Adrenal gland (tissue), 12 donors: ENCODE results near the gene RNASE8. TPM values are rescaled to one million over a fixed set of nuclear protein-coding genes. Genes with fewer than 3 reads are reported as not detected.

Source experiments
- DNase-seq, 7 donors: peaks; one replicate each; pipeline ENCODE4 v3.0.0-alpha.2; 2019 to 2020
- H3K27ac ChIP-seq, 5 donors: fragments of 200-600 bp; sonication (generic) in 4 of 5; 1 replicate in 3 of 5; 2 replicates in 2 of 5; pipeline versions ENCODE4 v1.5.1 to v1.8.0; 2016 to 2020; ENCODE audit warnings: mild to moderate bottlenecking in 1 of 5
- H3K27me3 ChIP-seq: fragments of 200-600 bp; 2 replicates; pipeline ENCODE4 v1.8.0; 2021
- H3K36me3 ChIP-seq, 2 donors: fragments of 200-600 bp; replicated peaks in 1 of 2; 1 replicate in 1 of 2; 2 replicates in 1 of 2; pipeline versions ENCODE4 v1.5.1 to v1.8.0; 2018 to 2022
- H3K4me1 ChIP-seq, 2 donors: fragments of 200-600 bp; replicated peaks in 1 of 2; 1 replicate in 1 of 2; 2 replicates in 1 of 2; pipeline versions ENCODE4 v1.5.1 to v1.8.0; 2018 to 2021
- H3K4me3 ChIP-seq, 4 donors: fragments of 200-600 bp; sonication (generic) in 3 of 4; one replicate each; pipeline ENCODE4 v1.5.1; 2016 to 2018
- H3K9me3 ChIP-seq, 3 donors: fragments of 200-600 bp; sonication (generic) in 1 of 3; replicated peaks in 1 of 3; 1 replicate in 2 of 3; 2 replicates in 1 of 3; pipeline versions ENCODE4 v1.5.1 to v1.8.0; 2016 to 2021
- CTCF ChIP-seq, 6 experiments: fragments of 450-650 bp in 4 of 6; fragments of 200-600 bp in 2 of 6; sonication (generic) in 1 of 6; IDR thresholded peaks; 1 replicate in 5 of 6; 2 replicates in 1 of 6; pipeline versions ENCODE4 v1.5.1 to v1.8.0; 2016 to 2021; ENCODE audit warnings: antibody characterized with exemption in 6 of 6, mild to moderate bottlenecking in 2 of 6, moderate library complexity in 1 of 6
- POLR2A ChIP-seq, 2 donors: fragments of 450-650 bp; IDR thresholded peaks; one replicate each; pipeline ENCODE4 v1.6.1; 2017; ENCODE audit warnings: antibody characterized with exemption in 2 of 2, mild to moderate bottlenecking in 2 of 2, moderate library complexity in 1 of 2
- WGBS, 4 donors: extraction: QIAGEN DNeasy Blood & Tissue Kit in 2 of 4; methylation state at CpG; one replicate each; pipeline versions ENCODE4 v1.1.5 to v1.1.7; 2013 to 2017; 5-methylcytosine and 5-hydroxymethylcytosine counted together
- intact Hi-C, 2 donors: fragments of 100-400 bp; cut with DNase I; formaldehyde crosslinking; loops; one replicate each; pipeline versions ENCODE4 v1.14.1 to v1.15.0; 2022 to 2023
- polyA plus RNA-seq, 3 donors: library from polyadenylated mRNA; stranded (reverse); fragments of 200-250 nt in 2 of 3; fragments of 350-450 nt in 1 of 3; fragmentation: Illumina TruSeq in 1 of 3; extraction: RNeasy Lipid Tissue Mini Kit (QIAGEN cat#74804) in 1 of 3; gene quantifications; one replicate each; pipeline ENCODE4 v1.2.3, GENCODE V29; 2013 to 2014
- total RNA-seq, 9 donors: library from RNA; depleted of rRNA in 4 of 9; stranded (reverse); fragments of >200 nt in 4 of 9; fragments of 120-200 nt in 1 of 9; fragmentation: NEBNext Ultra II Directional in 1 of 9; extraction: Animal tissue kit (Norgen Biotek cat#: 25700) in 1 of 9; gene quantifications; one replicate each; pipeline versions ENCODE4 v1.1.0 to v1.2.4, GENCODE V29; 2013 to 2023
- donor health status: healthy with polysubstance abuse.
- donor health status: Bipolar disorder and iron deficiency.
- donor health status: DM: yes; HTN: yes; CAD: no.
- donor health status: DM: no; HTN: no; CAD: no.
- donor health status: DM: no; HTN: no; CAD: no.
- donor health status: DM: yes; HTN: yes; CAD: no.

Gene RNASE8
- total and polyA plus RNA-seq, 12 donors: not detected

DNA sequence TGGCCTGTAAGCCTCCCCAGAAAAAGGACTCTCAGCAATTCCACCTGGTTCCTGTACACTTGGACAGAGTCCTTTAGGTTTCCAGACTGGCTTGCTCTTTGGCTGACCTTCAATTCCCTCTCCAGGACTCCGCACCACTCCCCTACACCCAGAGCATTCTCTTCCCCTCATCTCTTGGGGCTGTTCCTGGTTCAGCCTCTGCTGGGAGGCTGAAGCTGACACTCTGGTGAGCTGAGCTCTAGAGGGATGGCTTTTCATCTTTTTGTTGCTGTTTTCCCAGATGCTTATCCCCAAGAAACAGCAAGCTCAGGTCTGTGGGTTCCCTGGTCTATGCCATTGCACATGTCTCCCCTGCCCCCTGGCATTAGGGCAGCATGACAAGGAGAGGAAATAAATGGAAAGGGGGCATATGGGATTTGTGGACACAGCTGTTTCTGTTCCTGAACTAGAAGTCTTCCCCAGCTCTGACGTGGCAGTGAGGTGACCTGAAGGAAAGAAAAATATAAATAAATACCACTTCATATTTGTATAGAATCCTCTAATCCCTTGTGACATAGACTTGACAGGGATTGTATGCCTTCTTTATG is 14.1 kb upstream of the RNASE8 start:
- intact Hi-C loops: no loop called here
- no peak for DNase-seq
- Histone ChIP-seq H3K4me1 (peaks cover 42 to 67% of the 10 kb centered on the region in 2 donors), H3K9me3 (no peaks in the 10 kb centered on the region), H3K27me3 (no peaks in the 10 kb centered on the region), H3K4me3 (no peak overlapping the region), H3K36me3 (no peaks in the 10 kb centered on the region), H3K27ac (peak overlapping the region in 4 of 5 donors; percentile 31 to 76 (median 70))
- 23 to 46% (median 41%) methylated on average over 2 of the region's 2 CpGs for WGBS, 4 donors
- TF ChIP-seq POLR2A (IDR thresholded peaks at IDR 0.05): no peak
- TF ChIP-seq CTCF (IDR thresholded peaks at IDR 0.05): no peak

DNA sequence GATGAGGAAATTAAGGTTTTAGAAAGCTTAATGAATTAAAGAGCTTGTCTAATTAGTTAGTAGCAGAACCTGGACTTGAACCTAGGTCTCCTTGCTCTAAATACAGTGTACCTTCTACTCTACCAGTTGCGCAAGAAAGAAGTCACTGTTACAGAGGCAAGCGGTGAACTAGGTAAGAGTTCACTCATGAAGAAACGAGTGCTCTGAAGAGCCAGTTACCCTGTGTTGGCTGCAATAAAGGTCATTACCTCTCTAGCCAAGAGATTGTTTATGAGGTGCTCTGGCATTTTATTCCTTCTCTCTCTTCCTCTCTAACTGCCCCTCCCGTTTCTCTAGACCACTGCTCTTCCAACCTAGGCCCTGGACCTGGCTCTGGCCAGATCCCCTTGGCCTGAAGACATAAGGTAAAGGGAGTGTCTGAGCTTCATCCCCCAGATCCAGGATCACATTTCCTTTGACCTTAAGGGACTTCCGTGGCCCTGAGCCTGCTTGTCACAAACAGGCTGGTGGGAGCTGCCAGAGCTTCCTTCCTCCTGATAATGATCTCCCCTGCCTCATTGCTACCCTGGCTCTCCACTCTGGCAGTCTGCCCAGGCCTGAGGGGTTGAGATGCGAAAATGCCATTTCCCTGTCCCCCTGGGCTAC is 13.5 kb upstream of the RNASE8 start:
- Histone ChIP-seq H3K4me1 (peaks cover 43 to 67% of the 10 kb centered on the region in 2 donors), H3K4me3 (no peak overlapping the region), H3K36me3 (no peaks in the 10 kb centered on the region), H3K27me3 (no peaks in the 10 kb centered on the region), H3K27ac (peak overlapping the region in 4 of 5 donors; percentile 24 to 76 (median 48)), H3K9me3 (no peaks in the 10 kb centered on the region)
- DNase-seq: peak; percentile 34 to 73 (median 59)
- intact Hi-C loops: no loop called here
- 23 to 30% (median 26%) methylated on average over 6 of the region's 6 CpGs for WGBS, 4 donors
- no peak for TF ChIP-seq POLR2A (IDR thresholded peaks at IDR 0.05)
- no peak for TF ChIP-seq CTCF (IDR thresholded peaks at IDR 0.05)

DNA sequence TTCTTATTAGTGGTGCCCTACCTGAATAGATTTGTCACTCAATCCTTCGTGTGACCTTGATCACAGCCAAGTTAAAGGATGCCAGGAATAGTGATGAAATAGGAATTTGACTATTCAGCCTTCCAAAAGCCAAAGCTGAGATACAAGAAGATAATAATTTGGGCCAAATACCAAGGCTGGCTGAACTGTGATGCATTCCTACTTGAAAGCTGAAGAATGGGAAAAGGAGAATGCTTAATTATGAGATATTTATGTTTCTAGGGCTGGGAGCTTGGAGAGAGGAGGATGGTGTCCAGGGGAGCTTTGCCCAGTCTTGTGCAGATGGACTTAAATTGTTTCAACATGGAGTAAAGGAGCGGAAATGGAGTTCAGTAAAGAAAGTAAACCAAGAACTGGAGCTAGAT is 10.2 kb upstream of the RNASE8 start:
- WGBS, 4 donors: 47 to 61% (median 57%) methylated on average over 2 of the region's 2 CpGs
- Histone ChIP-seq H3K4me1 (peaks cover 38 to 51% of the 10 kb centered on the region in 2 donors), H3K27me3 (no peaks in the 10 kb centered on the region), H3K4me3 (no peak overlapping the region), H3K36me3 (no peaks in the 10 kb centered on the region), H3K9me3 (no peaks in the 10 kb centered on the region), H3K27ac (peak overlapping the region; percentile 13 to 81 (median 53))
- peak in 2 of 7 donors; percentile 48 to 49 for DNase-seq
- no peak for TF ChIP-seq CTCF (IDR thresholded peaks at IDR 0.05)
- no peak for TF ChIP-seq POLR2A (IDR thresholded peaks at IDR 0.05)
- intact Hi-C loops: loop anchor here in 1 of 2 donors (2.0 kb wide), 1 partner anchor 21 kb away; no protein-coding TSS in a partner anchor

- 22 to 43% (median 27%) methylated on average over 2 of the region's 2 CpGs for WGBS, 4 donors
- no peaks in the 10 kb centered on the region for H3K9me3 ChIP-seq
- intact Hi-C loops: no loop called here
- H3K27me3 ChIP-seq: no peaks in the 10 kb centered on the region
- H3K36me3 ChIP-seq: no peaks in the 10 kb centered on the region
- TF ChIP-seq POLR2A (IDR thresholded peaks at IDR 0.05) (no peak), CTCF (IDR thresholded peaks at IDR 0.05) (no peak)
- peak overlapping the region in 4 of 5 donors; percentile 1 to 81 (median 64) for H3K27ac ChIP-seq
- no peak overlapping the region for H3K4me3 ChIP-seq
- peaks cover 28 to 41% of the 10 kb centered on the region in 2 donors for H3K4me1 ChIP-seq
- DNase-seq: peak in 5 of 7 donors; percentile 47 to 81 (median 71)
Measured at GRCh38 chr14:21048638-21049037, 9.0 kb upstream of the RNASE8 start.
